IMR-90 (cell line): ENCODE results near the gene FHL2.

ENCODE experiments used
- CEBPB ChIP-seq: IDR thresholded peaks from 2 replicates; pipeline ENCODE4 v1.6.1; 2012; ENCODE audit warnings: low read depth, low read length, improper control_type of control experiment
- MAFK ChIP-seq: IDR thresholded peaks from 2 replicates; pipeline ENCODE4 v1.6.1; 2012; ENCODE audit warnings: low read depth, low read length, improper control_type of control experiment
- MXI1 ChIP-seq: IDR thresholded peaks from 2 replicates; pipeline ENCODE4 v1.6.1; 2012; ENCODE audit warnings: low read depth, mild to moderate bottlenecking, low read length, moderate library complexity, borderline replicate concordance
- NFE2L2 ChIP-seq: fragments of 150-350 bp; IDR thresholded peaks from 2 replicates; pipeline ENCODE4 v1.6.1; 2016; ENCODE audit warnings: low read depth, mild to moderate bottlenecking, low read length
- POLR2A ChIP-seq: IDR thresholded peaks from 2 replicates; pipeline ENCODE4 v1.6.1; 2012; ENCODE audit warnings: mild to moderate bottlenecking, low read depth, low read length
- TF ChIP-seq, protein P1 (sequence below): conservative IDR thresholded peaks from 2 replicates; pipeline ENCODE4 v1.5.1; 2012; ENCODE audit warnings: mild to moderate bottlenecking, low read depth, low read length, improper control_type of control experiment
- TF ChIP-seq, protein P2 (sequence below): fragments of 150-350 bp; IDR thresholded peaks from 2 replicates; pipeline ENCODE4 v1.6.1; 2017; ENCODE audit warnings: mild to moderate bottlenecking, antibody characterized with exemption, low read length, low read depth
- TF ChIP-seq, protein P3 (sequence below): fragments of 150-350 bp; IDR thresholded peaks from 2 replicates; pipeline ENCODE4 v1.6.1; 2016; ENCODE audit warnings: low read depth, mild to moderate bottlenecking, low read length, moderate library complexity, borderline replicate concordance

DNA sequence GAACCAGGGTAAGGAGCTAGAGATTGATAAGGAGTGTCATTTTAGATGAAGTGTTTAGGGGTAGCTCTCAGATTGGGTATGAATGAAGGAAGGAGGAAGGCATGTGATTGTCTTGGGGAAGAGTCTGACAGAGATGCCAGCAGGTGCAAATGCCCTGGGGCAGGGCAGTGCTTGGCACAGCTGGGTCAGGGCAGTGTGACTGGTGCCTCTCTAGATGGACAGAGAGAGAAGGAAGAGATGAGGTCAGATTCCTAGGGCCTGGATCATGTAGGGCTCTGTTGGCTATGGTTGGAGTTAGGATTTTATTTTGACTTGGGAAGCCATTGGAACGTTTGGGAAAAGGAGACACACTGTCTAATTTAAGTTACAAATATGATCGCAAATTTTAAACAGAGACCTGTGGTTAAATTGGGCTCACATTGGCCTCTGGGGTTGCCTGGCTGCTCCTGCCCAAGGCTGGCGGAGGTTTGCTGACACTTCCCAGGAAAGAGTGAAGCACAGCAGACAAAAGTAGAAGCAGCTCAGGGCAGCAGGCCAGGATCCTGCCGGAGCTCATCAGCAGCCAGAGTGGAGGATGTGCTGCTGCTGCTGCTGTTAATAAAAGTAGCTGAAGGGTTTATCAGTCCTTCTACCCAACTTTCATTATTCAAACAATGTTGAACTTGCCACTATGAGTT, 32.7 kb upstream of the FHL2 start:
- TF ChIP-seq, protein P1, sequence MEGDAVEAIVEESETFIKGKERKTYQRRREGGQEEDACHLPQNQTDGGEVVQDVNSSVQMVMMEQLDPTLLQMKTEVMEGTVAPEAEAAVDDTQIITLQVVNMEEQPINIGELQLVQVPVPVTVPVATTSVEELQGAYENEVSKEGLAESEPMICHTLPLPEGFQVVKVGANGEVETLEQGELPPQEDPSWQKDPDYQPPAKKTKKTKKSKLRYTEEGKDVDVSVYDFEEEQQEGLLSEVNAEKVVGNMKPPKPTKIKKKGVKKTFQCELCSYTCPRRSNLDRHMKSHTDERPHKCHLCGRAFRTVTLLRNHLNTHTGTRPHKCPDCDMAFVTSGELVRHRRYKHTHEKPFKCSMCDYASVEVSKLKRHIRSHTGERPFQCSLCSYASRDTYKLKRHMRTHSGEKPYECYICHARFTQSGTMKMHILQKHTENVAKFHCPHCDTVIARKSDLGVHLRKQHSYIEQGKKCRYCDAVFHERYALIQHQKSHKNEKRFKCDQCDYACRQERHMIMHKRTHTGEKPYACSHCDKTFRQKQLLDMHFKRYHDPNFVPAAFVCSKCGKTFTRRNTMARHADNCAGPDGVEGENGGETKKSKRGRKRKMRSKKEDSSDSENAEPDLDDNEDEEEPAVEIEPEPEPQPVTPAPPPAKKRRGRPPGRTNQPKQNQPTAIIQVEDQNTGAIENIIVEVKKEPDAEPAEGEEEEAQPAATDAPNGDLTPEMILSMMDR: no peak
- TF ChIP-seq NFE2L2 (no peak), MAFK (no peak), POLR2A (no peak), CEBPB (no peak), MXI1 (no peak)
- TF ChIP-seq, protein P2, sequence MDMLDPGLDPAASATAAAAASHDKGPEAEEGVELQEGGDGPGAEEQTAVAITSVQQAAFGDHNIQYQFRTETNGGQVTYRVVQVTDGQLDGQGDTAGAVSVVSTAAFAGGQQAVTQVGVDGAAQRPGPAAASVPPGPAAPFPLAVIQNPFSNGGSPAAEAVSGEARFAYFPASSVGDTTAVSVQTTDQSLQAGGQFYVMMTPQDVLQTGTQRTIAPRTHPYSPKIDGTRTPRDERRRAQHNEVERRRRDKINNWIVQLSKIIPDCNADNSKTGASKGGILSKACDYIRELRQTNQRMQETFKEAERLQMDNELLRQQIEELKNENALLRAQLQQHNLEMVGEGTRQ: no peak
- TF ChIP-seq, protein P3, sequence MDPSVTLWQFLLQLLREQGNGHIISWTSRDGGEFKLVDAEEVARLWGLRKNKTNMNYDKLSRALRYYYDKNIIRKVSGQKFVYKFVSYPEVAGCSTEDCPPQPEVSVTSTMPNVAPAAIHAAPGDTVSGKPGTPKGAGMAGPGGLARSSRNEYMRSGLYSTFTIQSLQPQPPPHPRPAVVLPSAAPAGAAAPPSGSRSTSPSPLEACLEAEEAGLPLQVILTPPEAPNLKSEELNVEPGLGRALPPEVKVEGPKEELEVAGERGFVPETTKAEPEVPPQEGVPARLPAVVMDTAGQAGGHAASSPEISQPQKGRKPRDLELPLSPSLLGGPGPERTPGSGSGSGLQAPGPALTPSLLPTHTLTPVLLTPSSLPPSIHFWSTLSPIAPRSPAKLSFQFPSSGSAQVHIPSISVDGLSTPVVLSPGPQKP: no peak
